ENCODE results near the gene ATP8A2. TPM values are rescaled to one million over a fixed set of nuclear protein-coding genes. Genes with fewer than 3 reads are reported as not detected.

The ATP8A2 gene
- total RNA-seq, 4 donors from 2014 or later: 0.20 to 1.1 (median 0.59) TPM

GRCh38 chr13:25762795-25763377, 391.1 kb downstream of the ATP8A2 start:
- H3K4me1 ChIP-seq: no peaks in the 10 kb centered on the region
- WGBS, 2 donors (ENCODE audit: low coverage in 1 of 2): 60 to 61% methylated on average over 7 to 8 of the region's 8 CpGs
- H3K27ac ChIP-seq: no peak overlapping the region
- no peak overlapping the region for H3K4me3 ChIP-seq
- intact Hi-C loops (cut with DNase I; ENCODE audit: low total_unique reads) (loop anchor here (10.0 kb wide), 1 partner anchor 772 kb away; no protein-coding TSS in a partner anchor), in situ Hi-C loops (cut with MboI; ENCODE audit: low pct_ligation_motif_present in 1 of 4, low pct_unique_long_range_greater_than_20kb in 1 of 4, low sequenced_read_pairs in 3 of 4) (no loop called here)
- no peak for DNase-seq
- no peaks in the 10 kb centered on the region for H3K27me3 ChIP-seq
- H3K36me3 ChIP-seq: no peaks in the 10 kb centered on the region
- H3K9me3 ChIP-seq: no peaks in the 10 kb centered on the region
- TF ChIP-seq POLR2A (IDR thresholded peaks at IDR 0.05): no peak

GRCh38 chr13:25764378-25764777, 392.6 kb downstream of the ATP8A2 start:
- Histone ChIP-seq H3K9me3 (no peaks in the 10 kb centered on the region), H3K27me3 (no peaks in the 10 kb centered on the region), H3K4me1 (no peaks in the 10 kb centered on the region), H3K4me3 (no peak overlapping the region), H3K36me3 (no peaks in the 10 kb centered on the region), H3K27ac (no peak overlapping the region)
- no peak for TF ChIP-seq CTCF (IDR thresholded peaks at IDR 0.05)
- TF ChIP-seq POLR2AphosphoS5 (IDR thresholded peaks at IDR 0.05): no peak
- no peak for TF ChIP-seq POLR2A (IDR thresholded peaks at IDR 0.05)
- no peak for TF ChIP-seq EP300 (IDR thresholded peaks at IDR 0.05; ENCODE audit: low read depth)
- intact Hi-C loops (cut with DNase I; ENCODE audit: low total_unique reads): loop anchor here (10.0 kb wide), 1 partner anchor 770 kb away; no protein-coding TSS in a partner anchor
- WGBS, 2 donors (ENCODE audit: low coverage in 1 of 2): 90 to 97% methylated on average over 2 to 4 of the region's 4 CpGs
- in situ Hi-C loops (cut with MboI; ENCODE audit: low pct_ligation_motif_present in 1 of 4, low pct_unique_long_range_greater_than_20kb in 1 of 4, low sequenced_read_pairs in 3 of 4): no loop called here
- no peak for DNase-seq

GRCh38 chr13:25765266-25765665, 393.5 kb downstream of the ATP8A2 start:
- in situ Hi-C loops (cut with MboI; ENCODE audit: low pct_ligation_motif_present in 1 of 4, low pct_unique_long_range_greater_than_20kb in 1 of 4, low sequenced_read_pairs in 3 of 4) (no loop called here), intact Hi-C loops (cut with DNase I; ENCODE audit: low total_unique reads) (loop anchor here (10.0 kb wide), 1 partner anchor 770 kb away; no protein-coding TSS in a partner anchor)
- no peak for TF ChIP-seq EP300 (IDR thresholded peaks at IDR 0.05; ENCODE audit: low read depth)
- no peak for TF ChIP-seq CTCF (IDR thresholded peaks at IDR 0.05)
- TF ChIP-seq POLR2A (IDR thresholded peaks at IDR 0.05): no peak
- TF ChIP-seq POLR2AphosphoS5 (IDR thresholded peaks at IDR 0.05): no peak
- Histone ChIP-seq H3K36me3 (no peaks in the 10 kb centered on the region), H3K27ac (no peak overlapping the region), H3K27me3 (no peaks in the 10 kb centered on the region), H3K4me3 (no peak overlapping the region), H3K9me3 (no peaks in the 10 kb centered on the region), H3K4me1 (no peaks in the 10 kb centered on the region)
- WGBS, 2 donors (ENCODE audit: low coverage in 1 of 2): 94 to 97% methylated on average over 2 of the region's 2 CpGs
- no peak for DNase-seq

- in situ Hi-C loops (cut with MboI; ENCODE audit: low pct_ligation_motif_present in 1 of 4, low pct_unique_long_range_greater_than_20kb in 1 of 4, low sequenced_read_pairs in 3 of 4): no loop called here
- WGBS, 2 donors (ENCODE audit: low coverage in 1 of 2): 93 to 100% methylated on average over 2 to 3 of the region's 3 CpGs
- no peaks in the 10 kb centered on the region for H3K4me1 ChIP-seq
- H3K27ac ChIP-seq: no peak overlapping the region
- TF ChIP-seq CTCF (IDR thresholded peaks at IDR 0.05) (no peak), POLR2A (IDR thresholded peaks at IDR 0.05) (no peak), POLR2AphosphoS5 (IDR thresholded peaks at IDR 0.05) (no peak), EP300 (IDR thresholded peaks at IDR 0.05; ENCODE audit: low read depth) (no peak)
- no peak overlapping the region for H3K4me3 ChIP-seq
- no peaks in the 10 kb centered on the region for H3K27me3 ChIP-seq
- H3K36me3 ChIP-seq: no peaks in the 10 kb centered on the region
- intact Hi-C loops (cut with DNase I; ENCODE audit: low total_unique reads): loop anchor here (10.0 kb wide), 1 partner anchor 768 kb away; no protein-coding TSS in a partner anchor
- H3K9me3 ChIP-seq: no peaks in the 10 kb centered on the region
- DNase-seq: no peak
Observed at GRCh38 chr13:25766576-25766975, 394.8 kb downstream of the ATP8A2 start.

All from transverse colon (tissue), 4 donors.